Activated CD4-positive, alpha-beta T cell treated with anti-CD3 and anti-CD28 coated beads, Interleukin-2, Interleukin-4, amounts not matched to agents 100 ng/mL and 50 ng/mL, durations not matched to agents 16 hours and 8 hours (primary cell): ENCODE results near the gene COL16A1.

Experiments
- DNase-seq: peaks from one replicate; pipeline ENCODE4 v3.0.0-alpha.2; 2020; ENCODE audit warnings: low spot score

The COL16A1 gene

GRCh38 chr1:31687601-31688000 is 16.2 kb downstream of the COL16A1 start:
- DNase-seq, result no peak

- DNase-seq, result no peak
These were observed 18.0 kb downstream of the COL16A1 start for GRCh38 chr1:31685795-31686194.

DNA sequence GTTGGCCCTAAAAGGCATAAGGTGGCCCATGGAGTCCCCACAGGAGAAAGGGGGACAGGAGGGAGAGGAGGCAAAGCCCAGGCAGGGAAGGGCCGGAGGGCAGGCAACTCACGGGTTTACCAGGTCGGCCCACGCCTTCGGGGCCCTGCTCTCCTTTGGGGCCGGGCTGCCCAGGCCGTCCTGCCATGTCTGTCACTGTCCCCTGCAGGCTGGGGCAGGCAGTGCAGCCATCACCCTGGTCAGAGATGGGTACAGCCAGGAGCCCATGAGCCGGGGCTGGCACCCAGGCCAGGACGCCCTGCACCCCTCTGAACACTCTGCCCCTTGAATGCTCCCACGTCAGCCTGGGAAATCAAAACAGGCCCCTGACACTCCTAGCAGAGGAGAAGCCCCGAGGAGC is 19.8 kb downstream of the COL16A1 start:
- no peak for DNase-seq

DNA sequence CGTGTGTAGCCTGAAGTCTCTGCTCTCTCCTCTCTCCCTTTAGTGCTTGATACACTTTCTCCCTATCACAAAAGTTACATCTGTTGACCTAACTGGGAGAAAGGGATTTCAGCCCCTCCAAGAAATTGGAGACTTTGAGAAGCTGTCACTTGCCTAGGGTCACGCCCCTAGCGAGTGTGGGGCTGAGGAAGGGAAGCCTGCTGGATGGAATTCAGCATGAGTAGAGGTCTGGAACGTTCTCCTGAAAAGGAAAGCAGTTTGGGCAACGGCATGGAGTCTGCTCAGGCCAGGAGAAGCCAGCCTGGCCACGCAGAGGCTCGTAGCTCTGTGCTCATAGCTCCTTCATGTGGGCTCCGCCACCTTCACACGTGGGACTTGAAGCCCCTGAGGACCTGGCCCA is 22.4 kb downstream of the COL16A1 start:
- DNase-seq, result no peak

GRCh38 chr1:31679676-31680230 is 24.1 kb downstream of the COL16A1 start:
- no peak for DNase-seq

- DNase-seq, result no peak
These were observed 24.7 kb downstream of the COL16A1 start for GRCh38 chr1:31679091-31679490.

GRCh38 chr1:31678681-31679080 is 25.1 kb downstream of the COL16A1 start:
- no peak for DNase-seq

- no peak for DNase-seq
These were observed 25.9 kb downstream of the COL16A1 start for GRCh38 chr1:31677949-31678348.

DNA sequence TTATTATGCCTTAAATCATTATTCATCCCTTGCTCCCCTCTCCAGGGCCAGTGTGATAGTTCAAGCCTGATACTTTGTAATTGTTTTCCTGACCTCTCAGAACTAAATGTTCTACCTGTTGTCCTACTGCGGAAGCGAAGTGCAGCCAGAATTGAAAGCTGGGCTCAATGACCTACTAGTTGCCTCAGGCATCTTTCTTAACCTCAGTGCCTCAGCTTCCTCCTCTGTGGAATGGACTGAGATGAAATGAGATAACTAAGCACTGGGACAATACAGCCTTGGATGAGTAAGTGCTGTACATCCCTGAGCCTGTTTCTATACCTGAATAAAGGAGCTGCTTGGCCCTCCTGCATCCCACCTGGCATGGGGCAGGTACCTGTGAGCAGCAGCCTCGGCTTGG is 26.4 kb downstream of the COL16A1 start:
- no peak for DNase-seq

DNA sequence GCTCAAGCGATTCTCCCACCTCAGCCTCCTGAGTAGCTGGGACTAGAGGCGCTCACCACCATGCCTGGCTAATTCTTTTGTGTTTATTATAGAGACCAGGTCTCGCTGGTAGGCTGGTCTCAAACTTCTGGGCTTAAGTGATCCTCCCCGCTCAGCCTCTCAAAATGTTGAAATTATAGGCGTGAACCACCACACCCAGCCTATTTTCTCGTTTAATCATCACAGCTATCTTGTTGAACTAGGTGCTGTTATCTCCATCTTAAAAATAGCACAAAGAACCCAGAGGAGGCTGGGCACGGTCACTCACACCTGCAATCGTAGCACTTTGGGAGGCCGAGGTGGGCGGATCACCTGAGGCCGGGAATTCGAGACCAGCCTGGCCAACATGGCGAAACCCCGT is 28.1 kb downstream of the COL16A1 start:
- DNase-seq, result no peak

- DNase-seq, result no peak
These were observed 28.7 kb downstream of the COL16A1 start for GRCh38 chr1:31675161-31675560.

GRCh38 chr1:31674626-31675025 is 29.2 kb downstream of the COL16A1 start:
- DNase-seq, result no peak

DNA sequence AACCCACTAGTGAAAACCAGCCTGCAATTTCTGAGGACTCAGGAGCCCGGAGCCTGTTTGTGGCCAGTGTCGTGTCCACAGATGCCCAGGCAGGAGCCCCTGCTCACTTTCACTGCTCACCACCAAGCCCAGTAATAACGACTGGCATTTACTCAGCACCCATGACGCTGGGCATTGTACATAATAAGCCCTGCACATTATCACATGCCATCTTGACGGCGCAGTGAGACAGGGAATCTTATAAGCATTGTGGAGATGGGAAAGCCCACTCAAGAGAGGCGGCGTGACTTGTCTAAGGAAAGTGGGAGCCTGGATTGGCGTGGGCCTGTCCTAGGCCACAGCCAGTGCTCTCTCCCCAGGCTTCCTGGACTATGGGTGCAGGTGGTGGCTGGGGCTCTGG is 30.4 kb downstream of the COL16A1 start:
- DNase-seq, result no peak

DNA sequence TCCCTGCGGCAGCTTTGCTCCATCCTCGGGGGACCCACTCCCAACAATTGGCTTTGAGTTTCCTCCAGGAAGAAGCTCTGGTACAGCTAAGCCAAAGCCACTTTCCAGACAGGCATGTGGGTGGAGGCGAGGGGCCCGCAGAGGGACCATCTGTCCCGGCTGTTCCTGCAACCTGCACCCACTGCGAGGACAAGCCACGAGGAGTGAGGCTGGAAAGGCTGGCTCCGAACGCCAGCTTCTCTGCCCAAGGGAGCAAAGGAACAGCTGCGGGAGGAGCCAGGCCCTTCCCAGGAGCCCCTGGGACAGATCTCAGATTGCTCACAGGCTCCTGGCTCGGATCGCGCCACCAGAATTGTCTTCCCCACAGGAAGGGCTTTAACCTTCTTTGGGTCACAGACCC is 30.8 kb downstream of the COL16A1 start:
- no peak for DNase-seq

- DNase-seq, result no peak
These were observed 32.1 kb downstream of the COL16A1 start for GRCh38 chr1:31671561-31672201.

DNA sequence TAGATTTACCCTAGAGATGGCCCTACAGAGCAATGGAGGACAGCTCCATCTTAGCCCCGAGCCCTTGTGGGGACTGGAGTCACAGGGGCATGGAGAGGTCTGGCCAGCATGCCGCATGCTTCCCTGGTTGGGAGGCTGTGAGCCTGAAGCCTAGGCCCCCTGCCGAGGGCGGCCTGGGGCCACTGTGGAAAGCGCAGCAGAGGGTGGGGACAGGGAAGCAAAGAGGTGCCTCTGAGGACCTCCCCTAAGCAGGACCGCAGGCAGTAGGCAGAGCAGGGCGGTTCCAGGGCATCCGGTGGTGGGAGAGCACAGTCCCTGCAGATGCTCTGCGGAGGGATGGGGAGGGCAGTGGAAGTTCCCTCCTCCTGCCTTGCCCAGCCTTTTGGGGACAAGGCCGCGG is 32.7 kb downstream of the COL16A1 start:
- no peak for DNase-seq

- DNase-seq, result no peak
These were observed 33.2 kb downstream of the COL16A1 start for GRCh38 chr1:31670593-31670964.

DNA sequence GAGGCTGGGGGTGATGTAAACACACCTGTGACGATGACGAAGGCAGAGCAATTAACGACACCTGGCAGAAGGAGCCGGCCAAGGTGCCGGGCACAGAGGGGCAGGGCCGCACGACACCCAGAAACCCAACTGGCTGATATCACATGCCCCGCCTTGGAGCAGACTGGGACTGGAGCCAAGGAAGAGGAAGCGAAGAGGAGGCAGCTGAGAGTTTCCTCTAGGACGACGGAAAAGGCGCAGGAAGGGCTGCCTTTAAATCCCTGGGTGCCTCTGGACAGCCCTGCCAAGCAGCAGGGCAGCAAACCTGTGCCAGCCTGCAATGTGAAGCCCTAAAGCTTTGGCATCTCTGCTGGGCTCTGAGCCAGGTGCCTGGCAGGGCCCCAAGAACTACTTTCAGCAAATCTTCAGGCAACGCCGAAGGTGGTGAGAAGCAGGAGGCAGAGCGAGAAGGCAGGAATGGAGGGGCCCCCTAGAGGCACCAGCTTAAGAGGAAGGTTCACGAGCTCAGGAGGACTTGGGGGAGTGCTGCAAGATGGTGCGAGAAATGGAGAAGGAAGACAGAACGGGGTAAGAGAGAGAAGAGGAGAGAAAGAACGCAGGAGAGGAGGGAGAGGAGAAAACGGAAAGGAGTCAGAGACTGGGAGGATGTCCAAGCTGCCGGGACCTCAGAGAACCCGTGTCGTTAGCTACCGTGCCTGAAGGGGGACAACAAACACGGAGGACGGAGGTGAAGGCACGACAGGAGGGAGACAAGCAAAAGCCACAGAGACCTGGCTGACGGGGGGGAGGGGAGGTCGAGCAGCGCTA is 33.8 kb downstream of the COL16A1 start:
- no peak for DNase-seq

DNA sequence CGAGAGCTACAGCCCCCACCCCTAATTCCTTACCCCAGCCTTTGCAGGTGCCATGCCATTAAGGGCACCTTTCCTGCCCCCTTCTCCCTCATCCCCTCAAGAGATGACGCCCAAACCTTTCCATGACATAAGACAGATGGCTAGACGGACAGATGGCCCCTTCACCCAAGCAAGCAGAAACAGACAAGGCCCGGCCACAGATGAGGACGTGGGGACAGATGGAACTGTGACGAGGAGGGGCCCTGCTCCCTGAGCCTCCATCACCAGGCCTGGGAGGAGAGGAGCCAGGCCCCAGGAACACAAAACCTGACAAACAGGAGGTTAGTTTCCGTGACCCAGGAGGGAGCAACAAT is 34.4 kb downstream of the COL16A1 start:
- no peak for DNase-seq

DNA sequence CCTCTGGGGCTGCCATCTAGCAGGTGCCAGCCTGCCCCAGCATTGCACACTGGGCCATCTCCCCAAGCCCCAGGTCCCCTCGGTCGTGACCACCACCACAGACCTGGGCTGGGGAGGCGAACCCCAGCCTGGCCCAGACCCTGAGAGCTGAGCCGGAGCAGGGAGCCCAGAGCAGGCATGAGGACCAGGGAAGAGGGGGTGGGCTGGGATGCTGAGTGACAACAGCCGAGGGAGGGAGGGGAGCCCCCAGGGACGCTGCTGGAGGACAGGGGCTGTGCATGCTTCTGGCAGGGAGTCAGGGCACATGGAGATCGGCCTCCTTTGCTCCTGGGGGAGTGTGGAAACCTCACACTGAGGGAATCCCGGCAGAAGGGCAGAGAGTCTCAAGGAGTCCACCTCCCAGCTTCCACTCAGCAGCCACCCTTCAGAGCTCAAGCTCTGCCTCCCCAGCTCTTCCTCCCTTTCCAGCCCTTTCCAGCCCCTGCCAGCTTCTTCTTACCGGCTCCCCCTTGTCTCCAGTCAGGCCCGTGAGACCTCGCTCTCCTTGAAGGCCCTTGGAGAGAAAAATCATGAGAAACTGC is 35.4 kb downstream of the COL16A1 start:
- DNase-seq, result no peak

- DNase-seq, result no peak
These were observed 36.6 kb downstream of the COL16A1 start for GRCh38 chr1:31667065-31667785.

DNA sequence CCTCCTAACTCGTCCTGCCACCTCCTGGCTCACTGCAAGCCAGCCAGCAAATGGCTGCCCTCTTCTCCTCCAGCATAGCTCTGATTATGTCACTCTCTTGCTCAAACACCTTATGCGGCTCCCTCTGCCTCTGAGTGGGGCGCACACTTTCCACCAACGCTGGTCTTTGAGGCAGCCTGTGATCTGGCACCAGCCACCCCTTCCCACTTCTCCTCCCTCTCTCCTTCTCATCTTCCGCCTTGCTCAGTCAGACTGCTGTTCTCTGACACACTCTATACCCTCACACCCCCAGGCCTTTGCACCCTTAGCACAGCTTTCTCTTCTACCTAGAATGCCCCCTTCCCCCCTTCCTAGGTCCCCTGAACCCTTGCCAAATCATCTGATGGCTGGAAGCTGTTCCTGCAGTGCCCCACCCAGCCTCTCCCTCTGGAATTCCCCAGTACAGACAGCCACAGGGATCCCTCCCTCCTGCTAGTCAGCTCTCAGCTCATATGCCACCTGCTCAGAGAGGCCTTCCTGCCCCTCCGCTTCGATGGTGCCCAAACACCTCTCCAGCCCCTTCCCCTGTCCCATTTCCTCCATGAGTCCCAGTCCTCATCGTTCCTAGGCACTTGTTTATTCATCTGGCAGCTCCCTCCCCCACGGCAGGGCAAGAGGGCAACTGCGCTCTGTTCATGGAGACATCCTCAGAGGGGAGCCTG is 37.4 kb downstream of the COL16A1 start:
- DNase-seq, result no peak
